ENCODE results near the gene MMEL1. TPM values are rescaled to one million over a fixed set of nuclear protein-coding genes. Genes with fewer than 3 reads are reported as not detected.

Gene MMEL1
- total RNA-seq, 6 experiments from 2014 or later: not detected

- no peak for TF ChIP-seq CTCF (IDR thresholded peaks at IDR 0.05)
- H3K36me3 Mint-ChIP-seq (ENCODE audit: low read depth): no peaks in the 10 kb centered on the region
- no peaks in the 10 kb centered on the region; the same call in 1 of the 2 replicates for H3K9me3 Mint-ChIP-seq
- H3K27ac Mint-ChIP-seq: no peak overlapping the region
- no peaks in the 10 kb centered on the region; the same call in none of the 2 replicates for H3K27me3 Mint-ChIP-seq (ENCODE audit: insufficient read depth)
- no peak overlapping the region for H3K4me3 Mint-ChIP-seq
- DNase-seq: no peak
- H3K4me1 Mint-ChIP-seq (ENCODE audit: low read depth): no peaks in the 10 kb centered on the region
Measured at GRCh38 chr1:2610036-2610959, 22.5 kb downstream of the MMEL1 start.

- H3K4me3 Mint-ChIP-seq: no peak overlapping the region
- H3K9me3 Mint-ChIP-seq: no peaks in the 10 kb centered on the region; the same call in 1 of the 2 replicates
- no peak for DNase-seq
- TF ChIP-seq CTCF (IDR thresholded peaks at IDR 0.05): no peak
- no peaks in the 10 kb centered on the region for H3K4me1 Mint-ChIP-seq (ENCODE audit: low read depth)
- no peaks in the 10 kb centered on the region for H3K36me3 Mint-ChIP-seq (ENCODE audit: low read depth)
- no peak overlapping the region for H3K27ac Mint-ChIP-seq
- no peaks in the 10 kb centered on the region; the same call in none of the 2 replicates for H3K27me3 Mint-ChIP-seq (ENCODE audit: insufficient read depth)
Measured at GRCh38 chr1:2609319-2610035, 23.3 kb downstream of the MMEL1 start.

- no peaks in the 10 kb centered on the region for H3K4me1 Mint-ChIP-seq (ENCODE audit: low read depth)
- DNase-seq: no peak
- TF ChIP-seq CTCF (IDR thresholded peaks at IDR 0.05): no peak
- no peaks in the 10 kb centered on the region for H3K9me3 Mint-ChIP-seq
- H3K27me3 Mint-ChIP-seq (ENCODE audit: insufficient read depth): peaks cover 2% of the 10 kb centered on the region
- H3K36me3 Mint-ChIP-seq (ENCODE audit: low read depth): no peaks in the 10 kb centered on the region
- H3K4me3 Mint-ChIP-seq: no peak overlapping the region
- no peak overlapping the region for H3K27ac Mint-ChIP-seq
Measured at GRCh38 chr1:2607641-2608091, 25.1 kb downstream of the MMEL1 start.

GRCh38 chr1:2606881-2607621 is 25.8 kb downstream of the MMEL1 start:
- Mint-ChIP-seq H3K4me1 (ENCODE audit: low read depth) (no peaks in the 10 kb centered on the region), H3K9me3 (no peaks in the 10 kb centered on the region), H3K27ac (no peak overlapping the region), H3K36me3 (ENCODE audit: low read depth) (no peaks in the 10 kb centered on the region), H3K27me3 (ENCODE audit: insufficient read depth) (peaks cover 6% of the 10 kb centered on the region), H3K4me3 (no peak overlapping the region)
- no peak for TF ChIP-seq CTCF (IDR thresholded peaks at IDR 0.05)
- DNase-seq: no peak

GRCh38 chr1:2606396-2606880 is 26.4 kb downstream of the MMEL1 start:
- Mint-ChIP-seq H3K27ac (no peak overlapping the region), H3K27me3 (ENCODE audit: insufficient read depth) (peaks cover 6% of the 10 kb centered on the region), H3K9me3 (no peaks in the 10 kb centered on the region), H3K4me1 (ENCODE audit: low read depth) (no peaks in the 10 kb centered on the region), H3K4me3 (no peak overlapping the region), H3K36me3 (ENCODE audit: low read depth) (no peaks in the 10 kb centered on the region)
- no peak for DNase-seq
- TF ChIP-seq CTCF (IDR thresholded peaks at IDR 0.05): no peak

Measured in HFFc6 (cell line).